ENCODE measurements around the gene AEBP2. TPM values are rescaled to one million over a fixed set of nuclear protein-coding genes. Genes with fewer than 3 reads are reported as not detected.
"Not testable (repeated sequence)": the region's sequence is repeated elsewhere in the genome, so short reads cannot be mapped to it uniquely, and the experiment has no call there.

AEBP2 gene
- total RNA-seq, 1 donor from 2014 or later: 36.5 TPM

GRCh38 chr12:19398376-19399363 lies 40.6 kb upstream of the AEBP2 start:
- Mint-ChIP-seq H3K27me3 (ENCODE audit: low read depth) (no peaks in the 10 kb centered on the region), H3K4me1 (ENCODE audit: low read depth) (peaks cover 15% of the 10 kb centered on the region), H3K9me3 (ENCODE audit: low read depth) (no peaks in the 10 kb centered on the region)

DNA sequence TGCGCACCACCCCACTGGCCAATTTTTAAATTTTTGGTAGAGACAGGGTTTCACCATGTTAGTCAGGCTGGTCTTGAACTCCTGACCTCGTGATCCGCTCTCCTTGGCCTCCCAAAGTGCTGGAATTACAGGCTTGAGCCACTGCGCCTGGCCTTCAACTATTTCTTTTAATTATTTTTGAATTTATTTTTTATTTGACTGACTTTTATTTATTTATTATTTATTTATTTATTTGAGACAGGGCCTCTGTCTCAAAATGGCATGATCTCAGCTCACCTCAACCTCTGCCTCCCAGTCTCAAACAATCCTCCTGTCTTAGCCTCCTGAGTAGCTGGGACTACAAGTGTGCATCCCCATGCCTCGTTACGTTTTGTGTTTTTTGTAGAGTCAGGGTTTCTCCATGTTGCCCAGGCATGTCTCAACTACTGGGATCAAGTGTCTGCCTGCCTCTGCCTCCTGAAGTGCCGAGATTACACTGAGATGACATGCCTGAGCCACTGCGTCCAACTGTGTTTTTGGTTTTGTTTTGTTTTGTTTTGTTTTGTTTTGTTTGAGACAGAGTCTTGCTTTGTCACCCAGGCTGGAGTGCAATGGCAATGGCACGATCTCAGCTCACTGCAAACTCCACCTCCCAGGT lies 38.5 kb upstream of the AEBP2 start:
- H3K27ac Mint-ChIP-seq (ENCODE audit: unreplicated experiment); H3K4me3 Mint-ChIP-seq (ENCODE audit: unreplicated experiment): not testable (repeated sequence)

More at GRCh38 chr12:19398376-19399363, 40.6 kb upstream of the AEBP2 start:
- H3K4me3 Mint-ChIP-seq (ENCODE audit: unreplicated experiment): no peak overlapping the region
- H3K27ac Mint-ChIP-seq (ENCODE audit: unreplicated experiment): no peak overlapping the region
- TF ChIP-seq CTCF (IDR thresholded peaks at IDR 0.05): no peak
- DNase-seq (ENCODE audit: low spot score): no peak
- no peaks in the 10 kb centered on the region for H3K36me3 Mint-ChIP-seq (ENCODE audit: low read depth)

DNA sequence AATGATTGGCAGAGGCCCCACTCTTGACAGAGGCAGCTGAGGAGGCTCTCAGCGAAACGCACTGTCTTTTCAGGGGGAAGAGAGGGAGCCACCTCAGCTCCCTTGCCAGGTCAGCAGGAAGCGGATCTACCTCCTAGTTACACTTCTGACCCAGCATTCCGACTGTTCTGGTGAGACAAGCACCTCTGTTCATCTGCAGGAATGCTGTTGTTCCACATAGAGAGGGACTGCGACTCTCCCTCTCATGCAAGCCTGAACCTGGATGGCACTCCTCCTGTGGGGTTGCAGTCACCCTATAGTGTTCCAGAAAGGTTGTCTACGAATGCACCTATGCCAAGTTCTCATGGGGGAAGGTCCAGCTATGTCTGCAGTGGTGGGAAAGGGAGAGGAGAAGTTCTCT lies 37.1 kb upstream of the AEBP2 start:
- Mint-ChIP-seq H3K27ac (ENCODE audit: unreplicated experiment) (peak overlapping the region; percentile 45), H3K4me1 (ENCODE audit: low read depth) (peaks cover 15% of the 10 kb centered on the region), H3K27me3 (ENCODE audit: low read depth) (no peaks in the 10 kb centered on the region), H3K9me3 (ENCODE audit: low read depth) (no peaks in the 10 kb centered on the region), H3K4me3 (ENCODE audit: unreplicated experiment) (no peak overlapping the region), H3K36me3 (ENCODE audit: low read depth) (no peaks in the 10 kb centered on the region)
- DNase-seq (ENCODE audit: low spot score): no peak
- TF ChIP-seq CTCF (IDR thresholded peaks at IDR 0.05): no peak

More for the DNA sequence above, 38.5 kb upstream of the AEBP2 start:
- not testable (repeated sequence) for DNase-seq (ENCODE audit: low spot score); H3K36me3 Mint-ChIP-seq (ENCODE audit: low read depth); H3K27me3 Mint-ChIP-seq (ENCODE audit: low read depth); H3K9me3 Mint-ChIP-seq (ENCODE audit: low read depth)
- peaks cover 15% of the 10 kb centered on the region for H3K4me1 Mint-ChIP-seq (ENCODE audit: low read depth)

- no peaks in the 10 kb centered on the region for H3K27me3 Mint-ChIP-seq (ENCODE audit: low read depth)
- H3K4me1 Mint-ChIP-seq (ENCODE audit: low read depth): peaks cover 15% of the 10 kb centered on the region
- no peak overlapping the region for H3K4me3 Mint-ChIP-seq (ENCODE audit: unreplicated experiment)
- H3K9me3 Mint-ChIP-seq (ENCODE audit: low read depth): no peaks in the 10 kb centered on the region
- DNase-seq (ENCODE audit: low spot score): no peak
- no peak for TF ChIP-seq CTCF (IDR thresholded peaks at IDR 0.05)
- H3K36me3 Mint-ChIP-seq (ENCODE audit: low read depth): no peaks in the 10 kb centered on the region
- H3K27ac Mint-ChIP-seq (ENCODE audit: unreplicated experiment): peak overlapping the region; percentile 85
Observed at GRCh38 chr12:19402743-19403431, 36.4 kb upstream of the AEBP2 start.

DNA sequence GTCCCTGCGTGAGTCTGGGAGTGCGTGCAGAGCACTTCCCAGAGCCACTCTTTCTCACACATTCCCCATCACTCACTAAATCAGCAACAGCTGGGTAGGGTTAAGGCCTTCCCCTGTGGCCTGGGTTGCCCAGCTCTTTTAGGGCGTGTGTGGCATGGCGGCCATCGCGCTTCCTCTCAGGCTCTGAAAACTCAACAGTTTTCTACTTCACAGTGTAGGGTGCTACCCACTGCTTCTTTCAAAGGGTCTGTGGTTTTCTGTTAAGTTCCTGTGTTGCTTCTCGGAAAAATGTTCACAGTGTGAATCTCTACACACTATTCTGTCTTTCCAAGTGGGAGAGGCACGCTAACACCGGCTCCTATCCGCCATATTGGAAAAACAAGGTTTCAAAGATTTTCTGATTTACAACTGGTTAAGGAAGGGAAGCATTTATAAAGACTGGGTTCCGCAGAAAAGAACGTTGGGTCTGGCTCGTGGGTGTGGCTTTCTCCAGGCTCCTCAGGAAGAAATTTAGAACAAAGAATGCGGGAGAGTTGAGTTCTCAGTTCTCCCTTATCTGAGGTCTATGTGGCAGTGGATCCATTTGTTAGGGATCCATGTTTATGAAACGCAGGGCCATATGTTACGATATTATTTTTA lies 34.9 kb upstream of the AEBP2 start:
- no peak overlapping the region for H3K4me3 Mint-ChIP-seq (ENCODE audit: unreplicated experiment)

More for the DNA sequence above, 34.9 kb upstream of the AEBP2 start:
- no peak for TF ChIP-seq CTCF (IDR thresholded peaks at IDR 0.05)
- no peak for DNase-seq (ENCODE audit: low spot score)
- Mint-ChIP-seq H3K27ac (ENCODE audit: unreplicated experiment) (no peak overlapping the region), H3K36me3 (ENCODE audit: low read depth) (no peaks in the 10 kb centered on the region), H3K27me3 (ENCODE audit: low read depth) (no peaks in the 10 kb centered on the region), H3K9me3 (ENCODE audit: low read depth) (no peaks in the 10 kb centered on the region), H3K4me1 (ENCODE audit: low read depth) (peaks cover 23% of the 10 kb centered on the region)
